ENCODE data around the gene SIGMAR1. TPM values are rescaled to one million over a fixed set of nuclear protein-coding genes. Genes with fewer than 3 reads are reported as not detected.

Gene SIGMAR1
- total RNA-seq, 6 experiments from 2014 or later = 126 to 148 (median 138) TPM

- Mint-ChIP-seq H3K27ac (no peak overlapping the region), H3K27me3 (ENCODE audit: insufficient read depth) (peaks cover 41% of the 10 kb centered on the region), H3K4me1 (ENCODE audit: low read depth) (peaks cover 37% of the 10 kb centered on the region), H3K4me3 (no peak overlapping the region), H3K9me3 (no peaks in the 10 kb centered on the region), H3K36me3 (ENCODE audit: low read depth) (no peaks in the 10 kb centered on the region)
- no peak for TF ChIP-seq CTCF (IDR thresholded peaks at IDR 0.05)
- no peak for DNase-seq
Measured at GRCh38 chr9:34623374-34624235, 14.0 kb downstream of the SIGMAR1 start.

GRCh38 chr9:34620061-34620994, 17.3 kb downstream of the SIGMAR1 start, which contains the start of gene DCTN3:
Gene DCTN3, minus strand, starts transcription at chr9:34620495. Its CDS starts 31 bp downstream, at chr9:34620464.
- Mint-ChIP-seq H3K27ac (peak within 1 kb of the TSS; percentile 75), H3K36me3 (ENCODE audit: low read depth) (peaks cover 13% of the 10 kb centered on the region; the same call in 1 of the 2 replicates), H3K4me1 (ENCODE audit: low read depth) (peaks cover 30% of the 10 kb centered on the region), H3K27me3 (ENCODE audit: insufficient read depth) (peaks cover 23% of the 10 kb centered on the region), H3K9me3 (no peaks in the 10 kb centered on the region), H3K4me3 (peak within 1 kb of the TSS; percentile 98)
- no peak for TF ChIP-seq CTCF (IDR thresholded peaks at IDR 0.05)
- DNase-seq = peak; percentile 93

GRCh38 chr9:34615132-34615531, 22.5 kb downstream of the SIGMAR1 start:
- Mint-ChIP-seq H3K27ac (no peak overlapping the region), H3K36me3 (ENCODE audit: low read depth) (peaks cover 13% of the 10 kb centered on the region; the same call in 1 of the 2 replicates), H3K9me3 (no peaks in the 10 kb centered on the region), H3K27me3 (ENCODE audit: insufficient read depth) (no peaks in the 10 kb centered on the region), H3K4me1 (ENCODE audit: low read depth) (peaks cover 32% of the 10 kb centered on the region), H3K4me3 (no peak overlapping the region)
- no peak for TF ChIP-seq CTCF (IDR thresholded peaks at IDR 0.05)
- DNase-seq = no peak

- Mint-ChIP-seq H3K36me3 (ENCODE audit: low read depth) (peaks cover 13% of the 10 kb centered on the region; the same call in 1 of the 2 replicates), H3K27me3 (ENCODE audit: insufficient read depth) (no peaks in the 10 kb centered on the region), H3K9me3 (no peaks in the 10 kb centered on the region), H3K4me3 (peak overlapping the region; percentile 93), H3K4me1 (ENCODE audit: low read depth) (peaks cover 18% of the 10 kb centered on the region), H3K27ac (peak overlapping the region; percentile 84)
- DNase-seq = peak; percentile 71
- peak; percentile 91 for TF ChIP-seq CTCF (IDR thresholded peaks at IDR 0.05)
Measured at GRCh38 chr9:34612788-34613390, 24.7 kb downstream of the SIGMAR1 start.

All from HFFc6 (cell line).